WERI-Rb-1 (cell line): ENCODE results near the gene COQ7.

Source experiments
- DNase-seq: peaks from one replicate; pipeline ENCODE4 v3.0.0-alpha.2; 2020
- H3K27ac ChIP-seq: fragments of 250-450 bp; sonication (Bioruptor Pico); 2 replicates; pipeline ENCODE4 v1.5.1; 2020; ENCODE audit warnings: mild to moderate bottlenecking, moderate library complexity
- H3K27me3 ChIP-seq: fragments of 250-450 bp; sonication (Bioruptor Pico); 2 replicates; pipeline ENCODE4 v1.5.1; 2021; ENCODE audit warnings: mild to moderate bottlenecking, low read depth, moderate library complexity; ENCODE audit not compliant: insufficient read depth, severe bottlenecking
- H3K36me3 ChIP-seq: fragments of 250-450 bp; sonication (Bioruptor Pico); 2 replicates; pipeline ENCODE4 v1.5.1; 2020; ENCODE audit warnings: mild to moderate bottlenecking, moderate library complexity
- H3K4me3 ChIP-seq: 2 replicates; pipeline ENCODE4 v1.5.1; 2011; ENCODE audit warnings: low read depth, mild to moderate bottlenecking, control low read depth, low read length
- H3K9me3 ChIP-seq: fragments of 250-450 bp; sonication (Bioruptor Pico); 2 replicates; pipeline ENCODE4 v1.5.1; 2021; ENCODE audit warnings: mild to moderate bottlenecking, moderate library complexity; ENCODE audit not compliant: severe bottlenecking
- TF ChIP-seq, protein P1 (sequence below): IDR thresholded peaks from 2 replicates; pipeline ENCODE4 v1.5.1; 2011; ENCODE audit warnings: low read depth, mild to moderate bottlenecking, control low read depth, inconsistent platforms, low read length

COQ7 gene

DNA sequence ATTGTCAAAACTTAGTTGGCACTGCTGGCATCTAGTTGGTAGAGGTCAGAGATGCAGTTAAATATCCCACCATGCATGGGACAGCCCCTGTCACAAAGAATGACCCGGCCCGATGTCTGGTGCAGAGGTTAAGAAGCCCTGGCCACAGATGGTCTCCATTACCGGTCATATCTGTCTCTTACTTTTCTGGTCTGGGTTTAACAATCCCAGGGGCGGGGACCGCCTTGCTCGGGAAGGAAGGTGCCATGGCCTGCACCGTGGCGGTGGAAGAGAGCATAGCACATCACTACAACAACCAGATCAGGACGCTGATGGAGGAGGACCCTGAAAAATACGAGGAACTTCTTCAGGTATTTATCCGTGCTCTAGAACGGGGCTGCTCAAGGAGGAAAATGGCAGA, 8.1 kb downstream of the COQ7 start:
- TF ChIP-seq, protein P1, sequence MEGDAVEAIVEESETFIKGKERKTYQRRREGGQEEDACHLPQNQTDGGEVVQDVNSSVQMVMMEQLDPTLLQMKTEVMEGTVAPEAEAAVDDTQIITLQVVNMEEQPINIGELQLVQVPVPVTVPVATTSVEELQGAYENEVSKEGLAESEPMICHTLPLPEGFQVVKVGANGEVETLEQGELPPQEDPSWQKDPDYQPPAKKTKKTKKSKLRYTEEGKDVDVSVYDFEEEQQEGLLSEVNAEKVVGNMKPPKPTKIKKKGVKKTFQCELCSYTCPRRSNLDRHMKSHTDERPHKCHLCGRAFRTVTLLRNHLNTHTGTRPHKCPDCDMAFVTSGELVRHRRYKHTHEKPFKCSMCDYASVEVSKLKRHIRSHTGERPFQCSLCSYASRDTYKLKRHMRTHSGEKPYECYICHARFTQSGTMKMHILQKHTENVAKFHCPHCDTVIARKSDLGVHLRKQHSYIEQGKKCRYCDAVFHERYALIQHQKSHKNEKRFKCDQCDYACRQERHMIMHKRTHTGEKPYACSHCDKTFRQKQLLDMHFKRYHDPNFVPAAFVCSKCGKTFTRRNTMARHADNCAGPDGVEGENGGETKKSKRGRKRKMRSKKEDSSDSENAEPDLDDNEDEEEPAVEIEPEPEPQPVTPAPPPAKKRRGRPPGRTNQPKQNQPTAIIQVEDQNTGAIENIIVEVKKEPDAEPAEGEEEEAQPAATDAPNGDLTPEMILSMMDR, result no peak
- Histone ChIP-seq H3K36me3 (peaks cover 24% of the 10 kb centered on the region), H3K9me3 (no peaks in the 10 kb centered on the region), H3K4me3 (no peak overlapping the region), H3K27me3 (no peaks in the 10 kb centered on the region), H3K27ac (no peak overlapping the region)
- no peak for DNase-seq

DNA sequence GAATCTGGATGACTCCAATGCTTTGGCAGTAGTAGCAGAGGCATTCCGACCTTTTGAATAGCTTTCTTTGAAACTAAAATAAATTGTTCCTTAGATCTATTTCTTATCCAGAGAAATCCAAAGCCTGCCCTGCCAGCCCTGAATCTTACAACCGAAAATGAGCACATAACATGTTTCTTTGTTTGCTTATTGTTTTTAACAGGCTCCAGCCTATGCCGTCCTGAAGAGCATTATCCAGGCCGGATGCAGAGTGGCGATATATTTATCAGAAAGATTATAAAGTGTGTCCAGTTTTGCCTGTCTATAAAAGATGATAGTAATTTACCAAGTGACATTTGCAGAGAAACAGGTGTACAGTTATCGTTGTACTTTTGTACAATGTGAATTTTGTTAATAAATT, 10.5 kb downstream of the COQ7 start:
- Histone ChIP-seq H3K4me3 (no peak overlapping the region), H3K27me3 (no peaks in the 10 kb centered on the region), H3K9me3 (no peaks in the 10 kb centered on the region), H3K27ac (no peak overlapping the region), H3K36me3 (peaks cover 15% of the 10 kb centered on the region)
- no peak for DNase-seq
- TF ChIP-seq, protein P1, result no peak

DNA sequence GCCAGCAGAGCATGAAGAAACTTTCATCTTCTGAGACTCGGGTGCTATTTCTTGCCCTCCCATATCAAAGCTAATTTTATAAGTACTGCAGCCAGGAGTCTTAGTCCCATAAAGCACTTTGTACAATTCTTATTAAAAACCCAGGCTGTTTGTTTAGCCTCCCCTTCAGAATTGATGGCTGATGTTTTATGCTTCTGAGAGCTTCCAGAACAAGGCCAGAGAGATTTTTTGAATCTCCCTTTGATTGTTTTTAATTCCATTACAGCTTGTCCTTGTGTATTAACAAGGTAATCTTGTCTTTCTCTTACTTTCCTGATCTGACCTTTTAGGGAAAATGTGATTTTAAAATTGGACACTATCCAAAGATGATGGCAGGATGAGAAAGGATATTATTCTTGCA, 16.3 kb downstream of the COQ7 start:
- TF ChIP-seq, protein P1, result no peak
- Histone ChIP-seq H3K27ac (no peak overlapping the region), H3K36me3 (no peaks in the 10 kb centered on the region; the same call in 1 of the 2 replicates), H3K27me3 (no peaks in the 10 kb centered on the region), H3K9me3 (no peaks in the 10 kb centered on the region), H3K4me3 (no peak overlapping the region)
- no peak for DNase-seq

DNA sequence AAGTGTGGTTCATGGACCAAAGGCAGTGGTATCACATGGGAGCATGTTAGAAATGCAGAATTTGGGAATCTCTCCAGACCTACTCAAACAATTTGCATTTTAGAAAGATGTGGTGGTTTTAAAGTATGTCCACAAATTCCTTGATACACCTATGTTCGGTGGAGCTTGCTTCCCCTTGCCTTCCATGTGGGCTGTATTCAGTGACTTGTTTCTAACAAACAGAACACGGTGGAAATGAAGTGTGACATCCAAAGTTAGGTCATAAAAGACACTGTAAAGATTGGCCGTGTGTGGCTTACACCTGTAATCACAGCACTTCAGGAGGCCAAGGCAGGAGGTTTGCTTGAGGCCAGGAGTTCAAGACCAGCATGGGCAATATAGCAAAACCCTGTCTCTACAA, 16.7 kb downstream of the COQ7 start:
- no peaks in the 10 kb centered on the region for H3K9me3 ChIP-seq
- no peaks in the 10 kb centered on the region for H3K27me3 ChIP-seq
- no peak overlapping the region for H3K4me3 ChIP-seq
- TF ChIP-seq, protein P1, result no peak
- H3K36me3 ChIP-seq, result no peaks in the 10 kb centered on the region; the same call in 1 of the 2 replicates
- no peak overlapping the region for H3K27ac ChIP-seq
- no peak for DNase-seq

DNA sequence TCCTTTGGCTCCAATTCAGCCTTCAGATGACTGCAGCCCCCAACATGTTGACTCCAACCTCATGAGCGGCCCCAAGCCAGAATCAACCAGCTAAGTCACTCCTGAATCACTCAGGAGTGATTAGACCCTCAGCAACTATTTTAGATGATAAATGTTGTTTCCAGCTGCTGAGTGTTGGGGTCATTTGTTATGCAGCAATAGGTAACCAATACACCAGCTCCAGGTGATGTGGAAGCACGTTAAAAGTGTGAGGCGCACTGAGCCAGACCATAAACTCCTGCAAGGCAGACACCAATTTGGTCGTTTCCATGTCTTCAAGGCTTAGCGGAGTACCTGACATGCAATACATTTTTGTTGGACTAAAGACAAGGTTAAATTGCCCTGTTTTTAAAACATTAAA, 17.5 kb downstream of the COQ7 start:
- Histone ChIP-seq H3K9me3 (no peaks in the 10 kb centered on the region), H3K27me3 (no peaks in the 10 kb centered on the region), H3K36me3 (no peaks in the 10 kb centered on the region), H3K4me3 (no peak overlapping the region), H3K27ac (no peak overlapping the region)
- no peak for DNase-seq
- TF ChIP-seq, protein P1, result no peak

DNA sequence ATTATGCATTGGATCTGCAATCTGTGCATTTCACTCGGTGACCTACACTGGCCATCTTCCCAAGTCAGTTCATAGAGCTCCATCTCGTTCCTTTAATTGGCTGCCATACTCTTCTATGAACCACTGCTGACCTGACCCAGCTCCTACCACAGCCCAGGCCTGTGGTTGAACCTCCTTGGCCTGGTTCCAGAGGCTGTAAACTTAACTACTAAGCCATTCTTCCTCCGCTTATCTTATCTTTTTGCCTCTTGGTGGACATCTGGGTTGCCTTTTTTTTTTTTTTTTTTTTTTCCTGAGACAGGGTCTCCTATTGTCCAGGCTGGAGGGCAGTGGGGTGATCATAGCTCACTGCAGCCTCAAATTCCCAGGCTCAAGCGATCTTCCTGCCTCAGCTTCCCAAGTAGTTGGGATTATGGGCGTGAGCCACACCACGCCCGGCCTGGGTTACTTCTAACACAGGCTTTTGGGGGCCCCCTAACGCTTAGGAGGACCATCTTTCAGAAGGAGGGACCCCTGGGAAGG, 18.3 kb downstream of the COQ7 start:
- Histone ChIP-seq H3K9me3 (no peaks in the 10 kb centered on the region), H3K27me3 (no peaks in the 10 kb centered on the region), H3K36me3 (no peaks in the 10 kb centered on the region), H3K27ac (no peak overlapping the region), H3K4me3 (no peak overlapping the region)
- TF ChIP-seq, protein P1, result no peak
- DNase-seq, result no peak
